GM21528 (cell line): ENCODE results near the gene TMCO2.

ENCODE experiments used
- ATAC-seq: cut with Tn5 transposase; IDR thresholded peaks from one replicate; pipeline ENCODE4 v1.9.1; 2021; ENCODE audit warnings: mild to moderate bottlenecking, moderate library complexity; ENCODE audit not compliant: unreplicated experiment, low FRiP score

The TMCO2 gene

GRCh38 chr1:40257313-40257687 is 9.6 kb downstream of the TMCO2 start:
- peak; percentile 6 for ATAC-seq

- peak; percentile 87 for ATAC-seq
Observed at GRCh38 chr1:40257688-40258444, 10.1 kb downstream of the TMCO2 start, which contains the start of gene ZMPSTE24. ZMPSTE24 (plus strand) TSS chr1:40258236; CDS start chr1:40258272, 36 bp downstream.

DNA sequence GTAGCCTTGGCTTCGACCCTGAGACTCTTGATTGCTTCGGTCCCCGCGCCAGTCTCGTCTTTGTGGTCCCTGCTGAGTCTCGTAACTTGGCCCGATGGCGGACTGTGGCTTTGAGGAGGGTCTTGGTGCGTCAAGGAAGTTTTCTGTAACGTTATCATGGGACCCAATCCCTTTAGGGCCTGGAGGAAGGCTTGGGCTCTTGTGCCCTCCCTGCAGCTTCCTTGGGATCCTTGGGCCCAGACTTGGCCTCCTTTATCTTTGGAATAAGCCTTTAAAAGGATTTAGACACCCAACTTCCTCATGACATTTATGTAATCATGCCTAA is 10.7 kb downstream of the TMCO2 start:
- ATAC-seq: no peak

- no peak for ATAC-seq
Observed at GRCh38 chr1:40264354-40264781, 16.6 kb downstream of the TMCO2 start.

- no peak for ATAC-seq
Observed at GRCh38 chr1:40265298-40265697, 17.6 kb downstream of the TMCO2 start.

- ATAC-seq: no peak
Observed at GRCh38 chr1:40265919-40266318, 18.2 kb downstream of the TMCO2 start.

DNA sequence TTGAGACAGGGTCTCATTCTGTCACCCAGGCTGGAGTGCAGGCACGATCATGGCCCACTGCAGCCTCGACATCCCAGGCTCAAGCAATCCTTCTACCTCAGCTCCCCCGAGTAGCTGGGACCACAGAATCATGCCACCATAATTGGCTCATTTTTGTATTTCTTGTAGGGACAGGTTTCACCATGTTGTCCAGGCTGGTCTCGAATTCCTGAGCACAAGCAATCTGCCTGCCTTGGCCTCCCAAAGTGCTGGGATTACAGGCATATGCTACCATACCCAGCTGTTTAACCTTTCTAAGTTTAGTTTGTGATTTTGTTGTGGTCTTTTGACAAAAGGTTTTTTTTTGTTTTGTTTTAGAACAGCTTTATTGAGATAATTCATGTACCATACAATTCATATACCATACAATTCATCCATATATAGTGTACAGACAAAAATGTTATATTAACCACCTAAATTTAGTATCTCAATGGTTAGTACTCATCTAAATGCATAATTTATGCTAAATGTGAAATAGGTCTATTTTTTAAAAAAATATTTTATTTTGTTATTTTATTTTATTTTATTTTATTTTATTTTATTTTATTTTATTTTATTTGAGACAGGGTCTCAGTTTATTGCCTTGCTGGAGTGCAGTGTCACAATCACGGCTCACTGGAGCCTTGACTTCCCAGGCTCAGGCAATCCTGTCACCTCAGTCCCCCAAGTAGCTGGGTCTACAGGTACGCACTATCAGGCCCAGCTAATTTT is 19.2 kb downstream of the TMCO2 start:
- no peak for ATAC-seq

GRCh38 chr1:40267767-40268187 is 20.0 kb downstream of the TMCO2 start:
- no peak for ATAC-seq

DNA sequence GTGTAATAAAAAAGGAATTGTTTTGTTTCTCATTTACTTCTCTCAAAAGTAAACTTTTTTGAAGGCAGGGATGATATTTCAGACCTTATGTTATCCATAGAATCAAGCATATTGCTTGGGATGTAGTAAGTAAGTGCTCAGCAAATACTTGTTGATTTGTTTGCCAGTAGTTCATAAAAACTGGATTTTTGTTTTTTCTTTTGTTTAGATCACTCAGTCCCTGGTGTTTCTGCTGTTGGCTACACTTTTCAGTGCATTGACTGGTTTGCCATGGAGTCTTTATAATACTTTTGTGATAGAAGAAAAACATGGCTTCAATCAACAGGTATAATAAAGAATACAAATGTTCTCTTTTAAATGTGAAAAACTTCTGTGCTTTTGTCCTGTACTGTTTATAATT is 20.5 kb downstream of the TMCO2 start:
- no peak for ATAC-seq

DNA sequence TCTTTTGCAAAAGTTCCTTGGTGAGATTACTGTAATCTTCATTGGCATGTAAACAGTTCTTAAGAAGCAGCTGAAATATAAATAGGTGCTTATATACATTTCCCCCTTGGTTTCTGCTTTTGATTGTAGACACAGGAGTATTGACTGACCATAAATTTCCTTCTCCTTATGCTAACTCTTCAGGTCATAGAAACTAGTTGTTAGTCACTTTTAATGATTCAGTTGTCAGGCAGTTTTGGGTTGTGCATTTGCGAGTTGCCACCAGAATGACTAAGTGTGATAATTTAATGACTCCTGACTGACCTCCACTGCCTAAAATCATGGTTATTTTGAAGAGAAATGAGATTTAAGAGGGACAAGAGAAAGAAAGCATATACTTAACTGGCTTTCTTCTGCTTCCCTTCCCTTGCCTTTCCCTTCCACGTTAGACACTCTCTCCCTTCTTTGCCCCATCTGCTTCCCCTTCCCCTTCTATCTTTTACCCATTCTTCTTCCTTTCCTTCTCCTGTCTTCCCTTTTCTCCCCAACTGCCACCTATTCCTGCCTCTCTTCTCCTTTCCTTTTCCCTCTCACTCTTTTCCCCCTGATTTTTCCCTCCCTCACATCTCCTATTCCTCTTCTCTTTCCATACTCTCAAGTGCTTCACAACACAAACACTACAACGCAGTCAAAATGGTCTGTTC is 22.6 kb downstream of the TMCO2 start:
- ATAC-seq: no peak

GRCh38 chr1:40272653-40273213 is 25.0 kb downstream of the TMCO2 start:
- ATAC-seq: no peak

GRCh38 chr1:40273547-40274166 is 25.9 kb downstream of the TMCO2 start:
- no peak for ATAC-seq

GRCh38 chr1:40274331-40274730 is 26.6 kb downstream of the TMCO2 start:
- no peak for ATAC-seq

DNA sequence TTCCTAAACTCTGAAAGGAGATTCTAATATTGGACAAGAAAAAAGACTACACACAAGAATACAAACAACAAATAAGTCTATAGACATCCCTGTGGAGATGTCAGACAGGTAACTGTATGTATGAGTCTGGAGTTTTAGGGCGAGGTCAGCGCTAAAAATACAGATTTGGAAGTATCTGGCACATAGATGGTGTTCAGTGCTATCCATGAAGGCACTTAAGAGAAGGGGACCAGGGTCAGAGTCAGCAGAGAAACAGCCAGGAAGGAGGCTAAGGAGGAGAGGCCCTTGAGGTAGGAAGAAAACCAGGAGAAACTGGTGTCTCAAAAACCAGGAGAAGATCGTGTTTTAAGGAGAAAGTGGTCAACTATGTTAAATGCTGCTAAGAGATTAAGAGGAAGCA is 28.4 kb downstream of the TMCO2 start:
- no peak for ATAC-seq

DNA sequence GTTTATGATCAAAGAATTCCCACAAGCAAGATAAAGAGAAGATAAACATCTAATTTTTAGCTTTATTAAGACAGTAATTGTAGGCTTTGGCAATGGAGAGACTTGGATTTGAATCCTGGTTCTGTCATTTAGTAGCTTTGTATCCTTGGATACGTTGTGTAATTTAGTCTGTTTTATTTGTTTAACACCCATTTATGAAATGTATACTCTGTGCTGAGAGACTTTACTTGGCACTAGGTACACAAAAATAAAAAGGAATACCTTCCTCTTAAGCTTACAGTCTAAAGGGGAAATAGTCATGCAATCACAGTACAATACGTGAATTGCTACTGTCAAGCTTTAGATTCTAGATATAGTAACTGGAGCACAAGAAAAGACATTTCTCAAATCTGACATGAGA is 34.1 kb downstream of the TMCO2 start:
- no peak for ATAC-seq

GRCh38 chr1:40291293-40291692 is 43.6 kb downstream of the TMCO2 start:
- ATAC-seq: no peak

DNA sequence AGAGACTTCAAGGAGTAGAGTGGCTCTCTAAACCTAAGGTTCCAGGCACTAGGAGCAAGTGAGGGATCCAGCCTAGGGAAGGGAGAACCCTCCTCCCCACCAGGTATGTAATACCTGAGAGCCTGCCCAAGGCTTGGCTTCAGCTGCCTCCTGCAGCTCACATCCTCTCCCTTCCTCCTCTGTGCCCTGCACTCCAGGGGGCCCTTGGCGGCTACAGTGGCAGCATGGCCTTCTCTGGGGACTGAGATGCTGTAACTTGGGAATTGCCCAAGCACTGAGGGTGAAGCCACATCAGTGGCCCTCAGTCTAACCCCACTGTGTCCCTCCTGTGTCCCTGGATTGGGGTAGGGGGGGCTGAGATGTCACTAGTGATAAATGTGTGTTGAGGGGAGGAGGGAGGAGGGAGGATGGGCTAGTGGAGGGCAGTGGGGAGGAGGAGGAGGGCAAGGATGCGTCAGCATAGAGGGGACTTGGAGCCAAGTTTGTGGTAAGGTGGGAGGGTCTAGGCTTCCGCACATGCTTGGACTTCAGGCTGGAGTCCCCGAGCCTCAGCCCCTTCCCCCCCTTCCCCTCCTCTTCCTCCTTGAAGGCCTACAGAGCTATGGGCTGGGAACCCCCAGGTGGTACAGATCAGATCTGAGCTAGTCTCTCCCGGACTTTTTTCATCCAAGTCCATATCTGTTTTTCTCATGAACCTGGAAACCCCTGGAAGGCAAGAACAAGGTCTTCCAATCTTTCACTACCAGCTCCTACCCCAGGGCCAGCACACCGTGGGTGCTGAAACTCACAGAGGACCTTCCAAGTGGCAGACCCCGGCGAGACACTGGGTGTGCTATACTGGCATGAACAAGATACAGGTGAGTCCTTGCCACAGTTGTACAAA is 51.9 kb downstream of the TMCO2 start:
- no peak for ATAC-seq

GRCh38 chr1:40300249-40300567 is 52.5 kb downstream of the TMCO2 start:
- ATAC-seq: no peak

DNA sequence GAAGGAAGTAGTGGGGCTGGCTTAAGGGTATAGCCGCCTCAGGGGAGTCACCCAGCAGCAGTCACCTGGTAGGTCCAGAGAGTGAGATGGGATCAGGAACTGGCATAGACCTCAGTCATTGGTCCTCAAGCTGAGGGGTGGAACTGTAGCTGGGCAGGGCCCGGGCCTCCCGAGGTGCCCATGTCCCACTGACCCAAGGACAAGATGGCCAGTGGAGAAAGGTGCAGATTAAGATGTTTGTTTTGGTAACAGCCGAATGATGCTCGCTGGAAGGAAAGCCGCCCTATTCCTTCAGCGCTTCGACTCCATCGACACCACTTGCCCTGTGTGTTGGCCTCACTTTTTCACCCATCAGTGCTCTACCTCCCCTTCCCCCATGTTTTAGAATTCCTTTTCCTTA is 52.9 kb downstream of the TMCO2 start:
- ATAC-seq: no peak

GRCh38 chr1:40301066-40301465 is 53.3 kb downstream of the TMCO2 start:
- no peak for ATAC-seq
